Pons (tissue), 1 donor: ENCODE results near the gene TMEM8B.
"Not testable (repeated sequence)": the region's sequence is repeated elsewhere in the genome, so short reads cannot be mapped to it uniquely, and the experiment has no call there.

Experiments
- DNase-seq: peaks from one replicate; pipeline ENCODE4 v3.0.0-alpha.2; 2016; ENCODE audit warnings: low spot score

TMEM8B gene

GRCh38 chr9:35864695-35865255 lies 35.7 kb downstream of the TMEM8B start:
- no peak for DNase-seq

GRCh38 chr9:35867538-35867937 lies 38.5 kb downstream of the TMEM8B start:
- DNase-seq, result no peak

- DNase-seq, result no peak
Measured at GRCh38 chr9:35868933-35869332, 39.9 kb downstream of the TMEM8B start.

- no peak for DNase-seq
Measured at GRCh38 chr9:35869621-35870216, 40.7 kb downstream of the TMEM8B start.

DNA sequence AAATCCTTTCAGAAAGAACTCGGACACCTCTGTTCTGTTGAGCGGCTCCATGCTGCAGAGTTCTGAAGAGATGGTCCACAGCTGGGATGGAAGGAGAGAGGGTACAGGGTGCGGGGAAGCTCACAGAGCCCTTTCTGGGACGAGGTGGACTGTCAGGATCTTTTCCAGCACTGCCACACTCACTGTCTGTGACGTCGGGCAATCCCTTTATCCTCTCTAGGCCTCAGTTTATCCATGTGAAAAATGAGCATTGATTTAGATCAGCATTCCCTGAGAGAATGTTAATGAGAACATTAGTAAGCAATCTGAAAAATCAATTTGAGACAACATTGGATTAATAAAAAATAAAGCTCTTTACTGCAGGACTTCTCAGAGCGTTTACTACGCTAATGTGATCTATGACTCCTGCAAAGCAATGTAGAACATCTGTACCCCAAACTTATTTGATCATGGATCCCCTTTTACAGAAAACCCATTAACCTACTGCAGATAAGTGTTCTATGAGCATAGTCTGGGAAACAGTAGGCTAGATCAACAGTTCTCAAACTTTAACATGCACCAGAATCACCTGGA lies 41.4 kb downstream of the TMEM8B start, which contains the start of gene OR13J1:
Gene OR13J1 (minus strand): TSS at position 51 of the 573 bp plus-strand sequence. CDS start 0 bp downstream, at position 51.
- DNase-seq, result no peak

GRCh38 chr9:35871545-35871944 lies 42.5 kb downstream of the TMEM8B start:
- no peak for DNase-seq

GRCh38 chr9:35872505-35872904 lies 43.5 kb downstream of the TMEM8B start:
- no peak for DNase-seq

- peak; percentile 82 for DNase-seq
Measured at GRCh38 chr9:35882263-35882848, 53.3 kb downstream of the TMEM8B start.

GRCh38 chr9:35882996-35883395 lies 54.0 kb downstream of the TMEM8B start:
- no peak for DNase-seq

- DNase-seq, result not testable (repeated sequence)
Measured at GRCh38 chr9:35884908-35885307, 55.9 kb downstream of the TMEM8B start.

GRCh38 chr9:35891646-35892045 lies 62.6 kb downstream of the TMEM8B start:
- DNase-seq, result no peak

DNA sequence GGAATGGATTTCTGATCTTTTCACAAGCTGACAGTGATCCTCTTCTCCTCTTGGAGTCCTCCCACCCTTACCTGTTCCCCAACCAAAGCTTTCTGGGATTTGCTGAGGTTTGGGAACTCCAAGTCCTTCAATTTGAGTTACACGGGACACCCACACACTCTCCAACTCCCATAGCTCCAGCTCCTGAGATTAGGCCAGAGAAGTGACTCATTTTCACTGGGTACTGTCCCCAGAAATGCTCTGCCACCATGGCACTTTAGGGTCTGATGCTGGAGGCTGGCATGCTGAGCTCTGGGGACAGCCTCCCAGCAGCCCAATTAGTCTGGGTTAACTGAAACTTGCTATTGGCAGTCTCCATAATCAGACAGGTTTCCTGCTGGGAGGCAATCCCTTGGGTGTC lies 63.0 kb downstream of the TMEM8B start:
- DNase-seq, result no peak

DNA sequence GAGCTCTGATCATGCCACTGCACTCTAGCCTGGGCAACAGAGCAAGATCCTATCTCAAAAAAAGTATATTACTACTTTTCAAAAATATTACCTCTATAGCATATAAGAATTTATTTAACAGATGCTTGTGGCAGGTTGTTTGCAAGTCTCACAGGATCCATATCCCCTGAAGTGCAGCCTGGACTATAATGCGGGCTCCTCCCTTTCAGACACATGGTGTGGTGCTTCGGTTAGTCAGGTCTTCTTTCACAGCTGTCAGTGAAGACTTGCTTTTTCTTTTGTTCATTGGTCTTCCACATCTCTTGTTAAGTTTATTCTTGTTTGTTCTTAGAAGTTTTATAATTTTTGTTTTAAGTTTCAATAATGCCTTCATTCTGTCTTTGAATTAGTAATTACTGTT lies 67.5 kb downstream of the TMEM8B start:
- no peak for DNase-seq

DNA sequence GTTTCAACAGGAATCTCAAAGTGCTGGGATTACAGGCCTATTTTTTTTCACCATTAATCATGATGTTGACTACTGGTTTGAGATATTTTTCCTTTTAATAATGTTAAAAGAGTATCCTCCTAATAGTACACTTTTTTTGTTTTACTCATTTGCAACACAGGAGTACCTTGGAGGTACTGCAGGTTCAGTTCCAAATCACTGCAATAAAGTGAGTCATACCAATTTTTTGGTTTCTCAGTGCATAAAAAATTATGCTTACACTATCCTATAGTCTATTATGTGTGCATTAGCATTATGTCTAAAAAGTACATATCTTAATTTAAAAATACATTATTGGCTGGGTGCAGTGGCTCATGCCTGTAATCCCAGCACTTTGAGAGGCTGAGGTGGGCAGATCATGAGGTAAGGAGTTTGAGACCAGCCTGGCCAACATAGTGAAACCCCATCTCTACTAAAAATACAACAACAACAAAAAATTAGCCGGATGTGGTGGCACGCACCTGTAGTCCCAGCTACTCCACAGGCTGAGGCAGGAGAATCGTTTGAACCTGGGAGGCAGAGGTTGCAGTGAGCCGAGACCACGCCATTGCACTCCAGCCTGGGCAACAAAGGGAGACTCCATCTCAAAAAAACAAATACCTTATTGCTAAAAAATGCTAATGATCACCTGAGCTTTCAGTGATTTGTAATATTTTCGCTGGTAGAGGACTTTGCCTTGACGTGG lies 68.5 kb downstream of the TMEM8B start:
- DNase-seq, result not testable (repeated sequence)

GRCh38 chr9:35898337-35898736 lies 69.3 kb downstream of the TMEM8B start:
- no peak for DNase-seq

DNA sequence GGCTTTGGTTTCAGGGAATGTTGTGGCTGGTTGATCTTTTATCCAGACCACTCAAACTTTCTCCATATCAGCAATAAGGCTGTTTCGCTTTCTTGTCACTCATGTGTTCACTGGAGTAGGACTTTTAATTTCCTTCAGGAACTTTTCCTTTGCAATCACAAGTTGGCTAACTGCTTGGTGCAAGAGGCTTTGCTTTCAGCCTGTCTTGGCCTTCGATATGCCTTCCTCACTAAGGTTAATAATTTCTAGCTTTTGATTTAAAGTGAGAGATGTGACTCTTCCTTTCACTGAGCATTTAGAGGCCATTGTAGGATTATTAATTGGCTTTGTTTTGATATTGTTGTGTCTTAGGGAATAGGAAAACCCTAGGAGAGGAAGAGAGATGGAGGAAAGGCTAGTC lies 70.0 kb downstream of the TMEM8B start:
- DNase-seq, result no peak

DNA sequence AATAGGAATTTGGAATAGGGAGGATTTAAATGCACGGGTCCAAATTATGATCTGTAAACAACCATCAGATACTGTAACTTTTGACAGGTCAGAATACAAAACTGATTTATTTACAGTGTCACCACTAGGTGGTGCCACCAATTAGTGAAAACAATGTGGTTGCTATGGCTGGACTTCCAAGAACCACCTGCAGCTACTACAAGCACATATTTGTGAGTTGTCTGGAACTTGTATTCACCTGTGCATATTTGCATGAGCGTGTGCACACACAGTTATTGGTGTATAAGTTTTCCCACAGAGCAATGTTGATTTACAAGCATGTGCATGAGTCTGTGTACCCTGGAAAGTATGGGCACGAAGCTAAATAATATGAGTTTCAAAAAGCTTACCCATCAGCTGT lies 74.0 kb downstream of the TMEM8B start:
- DNase-seq, result peak; percentile 72

- no peak for DNase-seq
Measured at GRCh38 chr9:35904338-35904737, 75.3 kb downstream of the TMEM8B start.

DNA sequence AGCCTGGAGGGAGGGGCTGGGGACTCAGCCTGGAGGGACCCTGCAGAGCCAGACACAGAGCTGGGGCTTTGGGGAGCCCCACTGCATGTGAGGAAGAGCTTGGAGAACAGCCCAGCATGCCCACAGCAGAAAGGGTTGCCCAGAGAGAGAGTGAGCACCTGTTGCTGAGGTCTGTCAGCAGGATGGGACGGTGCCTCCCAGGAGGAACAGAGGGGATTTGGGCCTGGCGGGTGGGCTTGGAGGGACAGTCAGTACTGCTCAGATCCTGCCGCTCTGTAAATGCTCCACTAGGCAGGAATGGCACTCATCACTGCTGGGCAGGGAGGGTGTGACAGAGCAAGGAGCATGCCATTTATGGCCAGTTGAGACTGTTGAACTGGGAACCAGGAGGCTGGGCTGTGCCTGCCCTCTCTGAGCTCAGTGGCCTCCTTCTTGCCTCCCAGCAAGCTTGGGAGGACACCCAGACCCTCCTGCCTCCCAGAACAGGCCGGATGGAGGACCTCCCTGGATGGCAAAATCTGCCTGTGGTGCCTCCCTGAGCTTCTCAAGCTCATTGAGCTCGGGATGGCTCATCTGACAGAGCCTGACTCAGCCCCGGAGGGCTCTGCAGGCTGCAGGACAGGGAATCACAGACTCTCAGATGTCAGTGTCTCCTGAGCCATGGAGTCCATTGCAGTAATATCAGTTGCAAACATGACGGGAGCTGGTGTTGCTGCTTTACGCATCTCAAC lies 76.2 kb downstream of the TMEM8B start:
- no peak for DNase-seq

DNA sequence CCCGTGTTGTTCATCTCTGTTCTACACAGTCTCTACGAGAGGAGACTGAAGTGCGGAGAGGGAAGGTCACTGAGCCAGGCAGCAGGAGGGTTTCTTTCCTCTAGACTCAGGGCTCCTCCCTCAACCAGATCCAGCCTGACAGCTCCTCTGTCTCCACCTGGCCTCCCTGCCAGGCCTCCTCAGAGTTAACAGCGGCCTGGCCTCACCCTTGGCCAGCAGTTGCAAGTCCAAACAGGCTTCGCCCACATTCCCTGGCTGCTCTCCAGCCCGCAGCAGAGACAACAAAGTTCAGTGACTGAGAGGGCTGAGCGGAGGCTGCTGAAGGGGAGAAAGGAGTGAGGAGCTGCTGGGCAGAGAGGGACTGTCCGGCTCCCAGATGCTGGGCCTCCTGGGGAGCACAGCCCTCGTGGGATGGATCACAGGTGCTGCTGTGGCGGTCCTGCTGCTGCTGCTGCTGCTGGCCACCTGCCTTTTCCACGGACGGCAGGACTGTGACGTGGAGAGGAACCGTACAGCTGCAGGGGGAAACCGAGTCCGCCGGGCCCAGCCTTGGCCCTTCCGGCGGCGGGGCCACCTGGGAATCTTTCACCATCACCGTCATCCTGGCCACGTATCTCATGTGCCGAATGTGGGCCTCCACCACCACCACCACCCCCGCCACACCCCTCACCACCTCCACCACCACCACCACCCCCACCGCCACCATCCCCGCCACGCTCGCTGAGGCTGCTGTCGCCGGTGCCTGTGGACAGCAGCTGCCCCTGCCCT lies 77.1 kb downstream of the TMEM8B start, which contains the start of gene HRCT1:
Gene HRCT1 (plus strand): TSS at position 291 of the 768 bp plus-strand sequence. CDS start 86 bp downstream, at position 377.
- DNase-seq, result peak; percentile 39
